ENCODE results near the gene GALT. TPM values are rescaled to one million over a fixed set of nuclear protein-coding genes. Genes with fewer than 3 reads are reported as not detected.

The GALT gene
- total and polyA plus RNA-seq, 4 donors, result 58.6 to 196 (median 115) TPM

- TF ChIP-seq RAD21 (IDR thresholded peaks at IDR 0.05) (no peak), SP1 (IDR thresholded peaks at IDR 0.05) (no peak), ATF3 (IDR thresholded peaks at IDR 0.05) (no peak)
These were observed 6.9 kb downstream of the GALT start (continued) for GRCh38 chr9:34653151-34654072.

- Histone ChIP-seq H3K9me3 (ENCODE audit: control insufficient read depth in 4 of 4, low read length in 3 of 4) (no peaks in the 10 kb centered on the region), H3K27ac (ENCODE audit: low read depth in 1 of 2, low read length in 2 of 2) (no peak overlapping the region), H3K27me3 (ENCODE audit: control insufficient read depth in 4 of 4, insufficient read depth in 4 of 4, low read length in 3 of 4) (no peaks in the 10 kb centered on the region), H3K4me1 (ENCODE audit: control insufficient read depth in 4 of 4, insufficient read depth in 4 of 4, low read length in 3 of 4) (peaks cover 8 to 46% (median 40%) of the 10 kb centered on the region in 4 donors), H3K4me3 (ENCODE audit: low read depth in 1 of 3, low read length in 3 of 3) (no peak overlapping the region), H3K9ac (ENCODE audit: low read depth in 1 of 2, low read length in 2 of 2) (no peak overlapping the region), H3K36me3 (ENCODE audit: control insufficient read depth in 4 of 4, insufficient read depth in 3 of 4, low read depth in 1 of 4, low read length in 3 of 4) (peaks cover 0 to 3% (median 2%) of the 10 kb centered on the region in 4 donors)
- no peak for DNase-seq (ENCODE audit: low spot score)
- 43% methylated on average over 11 of the region's 11 CpGs for WGBS
- no peak for TF ChIP-seq MAX (IDR thresholded peaks at IDR 0.05)
- TF ChIP-seq NR2F2 (IDR thresholded peaks at IDR 0.05), result peak; percentile 41
These were observed 8.0 kb downstream of the GALT start for GRCh38 chr9:34654323-34655051.

- H3K27ac ChIP-seq (ENCODE audit: low read depth in 1 of 2, low read length in 2 of 2), result no peak overlapping the region
- H3K9me3 ChIP-seq (ENCODE audit: control insufficient read depth in 4 of 4, low read length in 3 of 4), result no peaks in the 10 kb centered on the region
- no peak for DNase-seq (ENCODE audit: low spot score)
- H3K4me3 ChIP-seq (ENCODE audit: low read depth in 1 of 3, low read length in 3 of 3), result no peak overlapping the region
- H3K9ac ChIP-seq (ENCODE audit: low read depth in 1 of 2, low read length in 2 of 2), result no peak overlapping the region
- 88% methylated on average over 5 of the region's 5 CpGs for WGBS
- H3K4me1 ChIP-seq (ENCODE audit: control insufficient read depth in 4 of 4, insufficient read depth in 4 of 4, low read length in 3 of 4), result peaks cover 8 to 37% (median 31%) of the 10 kb centered on the region in 4 donors
- peaks cover 0 to 10% (median 0%) of the 10 kb centered on the region in 4 donors for H3K36me3 ChIP-seq (ENCODE audit: control insufficient read depth in 4 of 4, insufficient read depth in 3 of 4, low read depth in 1 of 4, low read length in 3 of 4)
- TF ChIP-seq REST (IDR thresholded peaks at IDR 0.05), result no peak
- TF ChIP-seq HNF4G (IDR thresholded peaks at IDR 0.05), result no peak
- TF ChIP-seq YY1 (IDR thresholded peaks at IDR 0.05), result no peak
- no peak for TF ChIP-seq JUND (IDR thresholded peaks at IDR 0.05)
- no peak for TF ChIP-seq TAF1 (conservative IDR thresholded peaks at IDR 0.05)
- no peak for TF ChIP-seq CTCF (IDR thresholded peaks at IDR 0.05; ENCODE audit: low read depth, low read length, missing input control)
- TF ChIP-seq GABPA (IDR thresholded peaks at IDR 0.05 in 1 of 2, conservative IDR thresholded peaks at IDR 0.05 in 1 of 2), result no peak
- H3K27me3 ChIP-seq (ENCODE audit: control insufficient read depth in 4 of 4, insufficient read depth in 4 of 4, low read length in 3 of 4), result no peaks in the 10 kb centered on the region
These were observed 8.9 kb downstream of the GALT start for GRCh38 chr9:34655394-34655793.

Measured in liver (tissue), 9 donors.